GM18526 (cell line): ENCODE measurements around the gene ACKR1.

Experiments used
- POLR2A ChIP-seq: IDR thresholded peaks from 3 replicates; pipeline ENCODE4 v1.6.1; 2011; ENCODE audit not compliant: insufficient read length; ENCODE audit errors: extremely low read depth

Gene ACKR1, protein sequence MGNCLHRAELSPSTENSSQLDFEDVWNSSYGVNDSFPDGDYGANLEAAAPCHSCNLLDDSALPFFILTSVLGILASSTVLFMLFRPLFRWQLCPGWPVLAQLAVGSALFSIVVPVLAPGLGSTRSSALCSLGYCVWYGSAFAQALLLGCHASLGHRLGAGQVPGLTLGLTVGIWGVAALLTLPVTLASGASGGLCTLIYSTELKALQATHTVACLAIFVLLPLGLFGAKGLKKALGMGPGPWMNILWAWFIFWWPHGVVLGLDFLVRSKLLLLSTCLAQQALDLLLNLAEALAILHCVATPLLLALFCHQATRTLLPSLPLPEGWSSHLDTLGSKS

DNA sequence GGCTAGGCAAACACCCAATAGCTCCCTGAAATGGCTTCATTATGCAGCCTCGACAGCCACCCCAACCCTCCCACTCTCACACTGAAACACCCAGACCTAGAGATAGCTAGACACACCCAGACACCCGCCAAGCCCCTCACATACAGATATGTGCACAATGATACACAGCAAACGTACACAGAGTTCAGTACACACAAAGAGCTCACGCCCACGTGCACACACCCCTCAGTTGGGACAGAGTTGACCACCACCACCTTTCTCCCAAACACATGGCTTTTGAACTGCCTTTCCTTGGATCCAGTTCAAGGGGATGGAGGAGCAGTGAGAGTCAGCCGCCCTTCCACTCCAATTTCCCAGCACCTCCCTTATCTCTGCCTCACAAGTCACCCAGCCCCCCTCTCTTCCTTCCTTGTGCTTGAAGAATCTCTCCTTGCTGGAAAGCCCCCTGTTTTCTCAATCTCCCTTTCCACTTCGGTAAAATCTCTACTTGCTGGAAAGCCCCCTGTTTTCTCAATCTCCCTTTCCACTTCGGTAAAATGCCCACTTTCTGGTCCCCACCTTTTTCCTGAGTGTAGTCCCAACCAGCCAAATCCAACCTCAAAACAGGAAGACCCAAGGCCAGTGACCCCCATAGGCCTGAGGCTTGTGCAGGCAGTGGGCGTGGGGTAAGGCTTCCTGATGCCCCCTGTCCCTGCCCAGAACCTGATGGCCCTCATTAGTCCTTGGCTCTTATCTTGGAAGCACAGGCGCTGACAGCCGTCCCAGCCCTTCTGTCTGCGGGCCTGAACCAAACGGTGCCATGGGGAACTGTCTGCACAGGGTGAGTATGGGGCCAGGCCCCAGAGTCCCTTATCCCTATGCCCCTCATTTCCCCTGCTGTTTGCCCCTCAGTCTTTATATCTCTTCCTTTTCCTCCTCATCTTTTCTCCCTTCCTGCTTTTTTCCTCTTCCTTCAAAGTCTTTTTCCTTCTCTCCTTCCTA lies at the start of gene ACKR1:
TSS of gene ACKR1 (plus strand) at position 715 of the 981 bp plus-strand sequence. CDS start at position 800, 85 bp downstream.
- no peak for TF ChIP-seq POLR2A

GRCh38 chr1:159161001-159161718 lies 43.5 kb upstream of the ACKR1 start:
- TF ChIP-seq POLR2A, result no peak

DNA sequence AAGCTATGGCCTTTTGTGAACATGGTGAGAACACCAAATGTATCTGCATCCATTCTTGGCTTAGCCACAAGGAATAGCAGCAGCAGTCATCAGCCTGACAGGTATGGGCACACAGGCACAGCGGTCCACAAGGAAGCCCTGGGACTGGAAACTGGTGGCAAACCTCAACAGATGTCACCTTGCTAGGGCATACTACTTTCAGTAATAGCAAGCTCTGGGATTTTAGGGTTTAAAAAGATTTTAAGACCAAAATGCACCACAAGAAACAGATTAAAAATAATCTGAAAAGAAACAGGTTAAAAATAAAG lies 43.0 kb upstream of the ACKR1 start:
- TF ChIP-seq POLR2A, result no peak

GRCh38 chr1:159162516-159163265 lies 42.0 kb upstream of the ACKR1 start:
- TF ChIP-seq POLR2A, result no peak

- no peak for TF ChIP-seq POLR2A
Observed at GRCh38 chr1:159163614-159164228, 41.0 kb upstream of the ACKR1 start.

DNA sequence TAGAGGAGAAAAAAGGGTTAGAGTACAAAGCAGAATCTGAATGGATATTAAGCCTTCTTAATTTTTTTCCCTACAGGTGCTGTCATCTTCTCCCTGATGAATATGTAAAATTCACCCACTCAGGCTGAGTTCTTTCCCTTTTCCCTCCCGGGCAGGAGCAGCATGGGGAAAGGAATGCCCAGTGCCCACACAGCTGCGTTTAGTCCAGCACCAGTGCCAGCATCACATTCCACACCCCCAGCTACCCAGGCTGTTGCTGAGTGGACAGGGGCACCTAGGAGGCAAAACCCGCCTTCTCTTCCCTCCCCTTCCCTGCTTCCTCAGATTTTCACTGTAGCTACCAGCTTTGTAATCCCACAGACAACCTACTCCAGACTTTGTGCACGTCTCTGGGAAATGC lies 36.6 kb upstream of the ACKR1 start:
- no peak for TF ChIP-seq POLR2A

- no peak for TF ChIP-seq POLR2A
Observed at GRCh38 chr1:159170639-159171038, 34.0 kb upstream of the ACKR1 start.

GRCh38 chr1:159171254-159171687 lies 33.4 kb upstream of the ACKR1 start, which contains the start of gene CADM3:
TSS of gene CADM3 (plus strand) at chr1:159171615. CDS start at chr1:159171766, 151 bp downstream.
- no peak for TF ChIP-seq POLR2A

GRCh38 chr1:159171688-159172501 lies 32.8 kb upstream of the ACKR1 start:
- TF ChIP-seq POLR2A, result no peak

DNA sequence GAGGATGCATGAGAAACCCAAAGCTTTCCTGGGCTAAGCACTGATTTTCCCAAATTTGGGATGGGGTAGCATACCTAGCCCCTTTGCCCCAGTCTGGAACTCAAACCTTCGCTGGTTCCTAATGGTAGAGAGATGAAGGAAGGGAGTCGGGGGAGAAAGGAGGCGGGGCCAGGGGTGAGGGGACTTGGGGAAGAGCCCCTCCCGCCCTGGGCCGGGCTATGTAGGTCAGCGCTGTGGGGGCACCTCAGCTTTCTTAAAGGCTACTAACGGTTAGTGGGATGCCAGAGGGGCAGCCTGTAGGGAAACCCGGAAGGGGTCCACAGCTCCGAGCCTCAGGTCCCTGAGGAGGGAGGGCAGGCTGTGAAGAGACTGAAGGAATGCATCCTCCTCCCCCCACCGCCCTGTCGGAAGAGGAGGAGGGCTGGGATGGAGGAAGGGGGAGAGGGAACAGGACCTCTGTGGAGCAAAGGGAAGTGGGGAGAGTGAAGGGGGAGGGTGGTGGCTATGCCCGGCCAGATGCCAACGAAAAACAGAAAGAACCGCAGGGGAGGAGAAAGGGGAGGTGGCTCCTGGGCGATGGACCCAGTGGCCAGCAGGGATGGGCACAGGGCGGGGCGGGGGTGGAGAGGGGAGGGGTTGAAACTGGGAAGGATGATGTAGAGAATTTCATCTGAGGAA lies 31.9 kb upstream of the ACKR1 start:
- no peak for TF ChIP-seq POLR2A

- TF ChIP-seq POLR2A, result no peak
Observed at GRCh38 chr1:159173320-159173719, 31.4 kb upstream of the ACKR1 start.

DNA sequence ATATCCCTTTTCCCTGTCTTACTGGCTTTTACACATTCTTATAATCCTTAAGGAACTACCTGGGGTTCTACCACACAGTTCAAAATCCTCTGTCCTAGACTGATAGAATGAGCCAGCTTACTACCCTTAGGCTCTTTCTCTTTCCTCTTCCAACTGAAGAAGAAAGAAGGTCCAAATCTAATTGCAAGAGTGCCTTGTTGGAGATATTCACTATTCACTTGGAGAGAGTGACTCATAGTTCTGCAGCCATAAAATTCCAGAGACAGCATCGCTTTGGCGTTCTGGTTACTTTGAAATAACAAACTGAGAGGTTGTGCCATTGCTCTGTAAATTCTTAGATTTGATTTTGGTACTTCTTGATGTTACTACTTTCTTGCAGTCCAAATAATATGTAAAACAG lies 29.1 kb upstream of the ACKR1 start:
- no peak for TF ChIP-seq POLR2A

- no peak for TF ChIP-seq POLR2A
Observed at GRCh38 chr1:159177272-159177907, 27.3 kb upstream of the ACKR1 start.

GRCh38 chr1:159179906-159180305 lies 24.8 kb upstream of the ACKR1 start:
- no peak for TF ChIP-seq POLR2A
